ENCODE data around the gene TNFRSF1A. TPM values are rescaled to one million over a fixed set of nuclear protein-coding genes. Genes with fewer than 3 reads are reported as not detected.

TNFRSF1A gene
- total and polyA plus RNA-seq, 12 donors, result 29.4 to 100 (median 39.2) TPM

GRCh38 chr12:6351622-6352021, 9.7 kb upstream of the TNFRSF1A start:
- intact Hi-C loops (cut with DNase I), result no loop called here
- WGBS, 2 donors, result 85 to 91% methylated on average over 5 of the region's 5 CpGs

GRCh38 chr12:6347367-6348338, 5.8 kb upstream of the TNFRSF1A start:
- H3K27me3 ChIP-seq, result no peaks in the 10 kb centered on the region
- H3K36me3 ChIP-seq, result no peaks in the 10 kb centered on the region
- no peak for TF ChIP-seq CTCF (IDR thresholded peaks at IDR 0.05)
- no peaks in the 10 kb centered on the region for H3K9me3 ChIP-seq
- DNase-seq (peak; percentile 65 to 75), ATAC-seq (peak; percentile 56 to 87 (median 78))
- WGBS, 2 donors, result 57 to 66% methylated on average over 19 of the region's 19 CpGs
- intact Hi-C loops (cut with DNase I), result no loop called here
- peak overlapping the region; percentile 47 to 100 (median 76) for H3K27ac ChIP-seq
- peaks cover 3 to 77% (median 40%) of the 10 kb centered on the region in 9 donors for H3K4me1 ChIP-seq
- peak overlapping the region in 4 of 10 donors; percentile 2 to 24 (median 12) for H3K4me3 ChIP-seq

More at GRCh38 chr12:6351622-6352021, 9.7 kb upstream of the TNFRSF1A start:
- Histone ChIP-seq H3K27ac (peak overlapping the region in 3 of 10 donors; percentile 25 to 78 (median 73)), H3K9me3 (no peaks in the 10 kb centered on the region), H3K4me3 (no peak overlapping the region), H3K4me1 (peaks cover 0 to 61% (median 24%) of the 10 kb centered on the region in 9 donors), H3K36me3 (no peaks in the 10 kb centered on the region), H3K27me3 (no peaks in the 10 kb centered on the region)
- no peak for TF ChIP-seq CTCF (IDR thresholded peaks at IDR 0.05)
- ATAC-seq, result no peak
- DNase-seq, result no peak

- Histone ChIP-seq H3K9me3 (no peaks in the 10 kb centered on the region), H3K4me1 (peaks cover 6 to 77% (median 42%) of the 10 kb centered on the region in 9 donors), H3K4me3 (peak overlapping the region in 3 of 10 donors; percentile 11 to 24 (median 14)), H3K36me3 (no peaks in the 10 kb centered on the region), H3K27me3 (no peaks in the 10 kb centered on the region), H3K27ac (peak overlapping the region; percentile 47 to 100 (median 76))
- no peak for DNase-seq
- intact Hi-C loops (cut with DNase I), result no loop called here
- WGBS, 2 donors, result 83 to 86% methylated on average over 8 of the region's 8 CpGs
- TF ChIP-seq CTCF (IDR thresholded peaks at IDR 0.05), result no peak
- ATAC-seq, result peak in 2 of 8 donors; percentile 4 to 5
These were observed 5.1 kb upstream of the TNFRSF1A start for GRCh38 chr12:6346942-6347341.

GRCh38 chr12:6346235-6346832, 4.5 kb upstream of the TNFRSF1A start:
- TF ChIP-seq CTCF (IDR thresholded peaks at IDR 0.05), result no peak
- Histone ChIP-seq H3K4me3 (no peak overlapping the region), H3K27me3 (no peaks in the 10 kb centered on the region), H3K27ac (peak overlapping the region in 7 of 10 donors; percentile 33 to 100 (median 78)), H3K4me1 (peaks cover 6 to 71% (median 42%) of the 10 kb centered on the region in 9 donors), H3K9me3 (no peaks in the 10 kb centered on the region), H3K36me3 (no peaks in the 10 kb centered on the region)
- WGBS, 2 donors, result 82 to 85% methylated on average over 5 of the region's 5 CpGs
- DNase-seq, result no peak
- no peak for ATAC-seq
- intact Hi-C loops (cut with DNase I), result no loop called here

All from heart right ventricle (tissue), 16 donors.